Measurements from ENCODE around the gene LCMT1. TPM values are rescaled to one million over a fixed set of nuclear protein-coding genes. Genes with fewer than 3 reads are reported as not detected.

LCMT1 gene
- total and polyA plus RNA-seq, 2 of the 4 experiments (the other 2 are of a cell fraction), result 33.1 to 60.4 TPM

GRCh38 chr16:25083701-25084100 lies 27.8 kb upstream of the LCMT1 start:
- DNase-seq, result no peak
- no peak overlapping the region for H3K14ac ChIP-seq (replicated peaks; ENCODE audit: low read depth, low read length)
- ChIA-PET CTCF (no interaction called here), POLR2A (ENCODE audit: unreplicated experiment) (no interaction called here)
- H3K4me2 ChIP-seq (ENCODE audit: low read depth, low read length), result no peak overlapping the region
- H4K8ac ChIP-seq (ENCODE audit: low read depth in 2 of 2, low read length in 2 of 2), result no peak overlapping the region
- WGBS, 2 experiments (ENCODE audit: extremely low coverage in 2 of 2, insufficient read length in 1 of 2), result no CpG with 5 or more reads among the region's 6 CpGs
- TF ChIP-seq BHLHE40 (IDR thresholded peaks at IDR 0.05; ENCODE audit: low read depth, low read length) (no peak), SMC3 (IDR thresholded peaks at IDR 0.05; ENCODE audit: low read depth, low read length) (no peak), RAD21 (IDR thresholded peaks at IDR 0.05; ENCODE audit: low read length) (no peak), MAZ (IDR thresholded peaks at IDR 0.05; ENCODE audit: borderline replicate concordance, low read depth, low read length) (no peak), RFX5 (IDR thresholded peaks at IDR 0.05; ENCODE audit: low read depth, low read length) (no peak), CHD1 (IDR thresholded peaks at IDR 0.05; ENCODE audit: low read depth, low read length) (no peak), MAFK (IDR thresholded peaks at IDR 0.05; ENCODE audit: low read depth, low read length) (no peak), USF2 (IDR thresholded peaks at IDR 0.05; ENCODE audit: low read depth, low read length) (no peak), CEBPB (IDR thresholded peaks at IDR 0.05; ENCODE audit: low read depth, low read length) (no peak)
- no peak overlapping the region for H2AFZ ChIP-seq (replicated peaks; ENCODE audit: low read length, poor library complexity)
- no TSS peak for BruUV-seq (replicated peaks)
- no peaks in the 10 kb centered on the region for H3K9me3 ChIP-seq (ENCODE audit: control insufficient read depth, insufficient read depth, low read length)
- H2BK15ac ChIP-seq (ENCODE audit: low read depth, low read length), result no peak overlapping the region
- no peak overlapping the region for H3K56ac ChIP-seq (ENCODE audit: extremely low read depth, insufficient read depth, low read length)
- ATAC-seq (ENCODE audit: low read depth), result no peak
- H2BK120ac ChIP-seq (ENCODE audit: low read depth, low read length), result no peak overlapping the region
- H3K23ac ChIP-seq (ENCODE audit: low read depth, low read length), result no peak overlapping the region
- no peak overlapping the region for H3K4me3 ChIP-seq (ENCODE audit: insufficient read depth, low read depth, low read length)
- H4K20me1 ChIP-seq (ENCODE audit: insufficient read depth, low read length), result no peaks in the 10 kb centered on the region
- no peak overlapping the region for H4K91ac ChIP-seq (ENCODE audit: insufficient read depth, low read depth, low read length)
- in situ Hi-C loops (cut with MboI; ENCODE audit: low sequenced_read_pairs), result no loop called here
- H2BK5ac ChIP-seq (ENCODE audit: low read depth, low read length, poor library complexity, severe bottlenecking), result no peak overlapping the region
- no peak overlapping the region for H2AK9ac ChIP-seq (replicated peaks; ENCODE audit: low read depth, low read length, poor library complexity)
- H3K36me3 ChIP-seq (ENCODE audit: control insufficient read depth, insufficient read depth, low read length), result no peaks in the 10 kb centered on the region
- intact Hi-C loops (cut with micrococcal nuclease), result no loop called here
- no peak overlapping the region for H3K9ac ChIP-seq (ENCODE audit: low read depth, low read length)
- no peaks in the 10 kb centered on the region for H3K27me3 ChIP-seq (ENCODE audit: control insufficient read depth, insufficient read depth, low read length)
- H4K5ac ChIP-seq (ENCODE audit: low read depth, low read length), result no peak overlapping the region
- H3K27ac ChIP-seq (ENCODE audit: insufficient read depth, low read length), result no peak overlapping the region
- H3K18ac ChIP-seq (ENCODE audit: low read depth, low read length), result no peak overlapping the region
- H2AK5ac ChIP-seq (ENCODE audit: low read depth, low read length), result no peak overlapping the region
- no peaks in the 10 kb centered on the region for H3K9me1 ChIP-seq (ENCODE audit: insufficient read depth, low read length)
- dilution Hi-C loops (cut with HindIII; ENCODE audit: low sequenced_read_pairs, unreplicated experiment), result no loop called here
- no peaks in the 10 kb centered on the region for H3K79me1 ChIP-seq (ENCODE audit: low read depth in 1 of 2, low read length in 2 of 2)
- peaks cover 5% of the 10 kb centered on the region for H3K4me1 ChIP-seq (ENCODE audit: control insufficient read depth, insufficient read depth, low read length)
- no peak overlapping the region for H3K4ac ChIP-seq (ENCODE audit: low read depth, low read length)
- H2BK20ac ChIP-seq (ENCODE audit: low read depth, low read length), result no peak overlapping the region

All from IMR-90 (cell line).